Suprapubic skin (tissue), 4 donors: Measurements from ENCODE around the gene CEACAM21. TPM values are rescaled to one million over a fixed set of nuclear protein-coding genes. Genes with fewer than 3 reads are reported as not detected.

Source experiments
- DNase-seq, 2 donors: peaks; one replicate each; pipeline ENCODE4 v3.0.0-alpha.2; 2019; ENCODE audit warnings: low spot score in 2 of 2
- H3K27ac ChIP-seq: fragments of 200-600 bp; sonication (generic); one replicate; pipeline ENCODE4 v1.5.1; 2019
- H3K27me3 ChIP-seq: fragments of 200-600 bp; sonication (generic); one replicate; pipeline ENCODE4 v1.5.1; 2019
- H3K36me3 ChIP-seq: fragments of 200-600 bp; sonication (generic); one replicate; pipeline ENCODE4 v1.5.1; 2019
- H3K4me1 ChIP-seq: fragments of 200-600 bp; sonication (generic); one replicate; pipeline ENCODE4 v1.5.1; 2019
- H3K4me3 ChIP-seq: fragments of 200-600 bp; sonication (generic); one replicate; pipeline ENCODE4 v1.5.1; 2019; ENCODE audit warnings: mild to moderate bottlenecking
- H3K9me3 ChIP-seq: fragments of 200-600 bp; sonication (generic); one replicate; pipeline ENCODE4 v1.5.1; 2019
- EP300 ChIP-seq: sonication (generic); formaldehyde crosslinking; IDR thresholded peaks from one replicate; pipeline ENCODE4 v1.6.1; 2017; ENCODE audit warnings: antibody characterized with exemption
- POLR2A ChIP-seq, 2 donors: fragments of 450-650 bp; IDR thresholded peaks; one replicate each; pipeline ENCODE4 v1.6.1; 2017; ENCODE audit warnings: antibody characterized with exemption in 2 of 2, mild to moderate bottlenecking in 2 of 2, moderate library complexity in 2 of 2
- POLR2AphosphoS5 ChIP-seq, 3 donors: sonication (generic); formaldehyde crosslinking; IDR thresholded peaks; one replicate each; pipeline ENCODE4 v1.6.1; 2017; ENCODE audit warnings: antibody characterized with exemption in 3 of 3
- WGBS: methylation state at CpG from one replicate; pipeline ENCODE4 v1.1.5; 2018; 5-methylcytosine and 5-hydroxymethylcytosine counted together
- total RNA-seq, 4 donors: library from RNA; depleted of rRNA; stranded (reverse); fragments of >200 nt; gene quantifications; one replicate each; pipeline ENCODE4 v1.1.0, GENCODE V29; 2016
- TF ChIP-seq, protein P1 (sequence below), 2 donors: fragments of 200-600 bp in 1 of 2; fragments of 450-650 bp in 1 of 2; sonication (generic) in 1 of 2; IDR thresholded peaks; one replicate each; pipeline ENCODE4 v1.5.1; 2016 to 2019; ENCODE audit warnings: antibody characterized with exemption in 2 of 2, mild to moderate bottlenecking in 1 of 2, moderate library complexity in 1 of 2

Gene CEACAM21
- total RNA-seq, 4 donors from 2014 or later = 2.3 TPM; not detected in 3

DNA sequence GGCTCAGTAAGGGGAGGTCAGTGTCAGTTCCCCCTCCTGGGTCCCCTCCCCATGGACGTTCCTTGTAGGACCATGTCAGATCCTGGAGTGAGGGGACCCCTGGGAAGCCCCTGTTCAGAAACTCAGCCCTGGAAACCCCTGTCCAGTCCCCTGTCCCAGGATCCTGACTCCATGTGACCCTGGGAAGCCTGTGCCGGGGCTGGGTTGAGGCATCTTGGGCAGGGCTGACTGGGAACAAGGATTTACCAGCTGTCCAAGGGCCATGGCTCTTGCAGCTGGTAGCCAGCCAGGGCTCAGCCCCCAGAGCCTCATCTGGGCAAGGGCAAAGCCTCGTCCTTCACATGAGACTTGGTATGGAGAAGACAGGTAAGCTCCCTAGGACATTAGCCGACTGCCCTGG lies 25.8 kb downstream of the CEACAM21 start:
- no peak overlapping the region for H3K27ac ChIP-seq
- TF ChIP-seq, protein P1, sequence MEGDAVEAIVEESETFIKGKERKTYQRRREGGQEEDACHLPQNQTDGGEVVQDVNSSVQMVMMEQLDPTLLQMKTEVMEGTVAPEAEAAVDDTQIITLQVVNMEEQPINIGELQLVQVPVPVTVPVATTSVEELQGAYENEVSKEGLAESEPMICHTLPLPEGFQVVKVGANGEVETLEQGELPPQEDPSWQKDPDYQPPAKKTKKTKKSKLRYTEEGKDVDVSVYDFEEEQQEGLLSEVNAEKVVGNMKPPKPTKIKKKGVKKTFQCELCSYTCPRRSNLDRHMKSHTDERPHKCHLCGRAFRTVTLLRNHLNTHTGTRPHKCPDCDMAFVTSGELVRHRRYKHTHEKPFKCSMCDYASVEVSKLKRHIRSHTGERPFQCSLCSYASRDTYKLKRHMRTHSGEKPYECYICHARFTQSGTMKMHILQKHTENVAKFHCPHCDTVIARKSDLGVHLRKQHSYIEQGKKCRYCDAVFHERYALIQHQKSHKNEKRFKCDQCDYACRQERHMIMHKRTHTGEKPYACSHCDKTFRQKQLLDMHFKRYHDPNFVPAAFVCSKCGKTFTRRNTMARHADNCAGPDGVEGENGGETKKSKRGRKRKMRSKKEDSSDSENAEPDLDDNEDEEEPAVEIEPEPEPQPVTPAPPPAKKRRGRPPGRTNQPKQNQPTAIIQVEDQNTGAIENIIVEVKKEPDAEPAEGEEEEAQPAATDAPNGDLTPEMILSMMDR (IDR thresholded peaks at IDR 0.05) = no peak
- no peak for TF ChIP-seq POLR2A (IDR thresholded peaks at IDR 0.05)
- TF ChIP-seq POLR2AphosphoS5 (IDR thresholded peaks at IDR 0.05) = no peak
- TF ChIP-seq EP300 = no peak
- no peaks in the 10 kb centered on the region for H3K36me3 ChIP-seq
- no CpG with 5 or more reads among the region's 4 CpGs for WGBS
- H3K4me3 ChIP-seq = no peak overlapping the region
- H3K4me1 ChIP-seq = peaks cover 3% of the 10 kb centered on the region
- no peaks in the 10 kb centered on the region for H3K9me3 ChIP-seq
- H3K27me3 ChIP-seq = peaks cover 26% of the 10 kb centered on the region
- DNase-seq = no peak

DNA sequence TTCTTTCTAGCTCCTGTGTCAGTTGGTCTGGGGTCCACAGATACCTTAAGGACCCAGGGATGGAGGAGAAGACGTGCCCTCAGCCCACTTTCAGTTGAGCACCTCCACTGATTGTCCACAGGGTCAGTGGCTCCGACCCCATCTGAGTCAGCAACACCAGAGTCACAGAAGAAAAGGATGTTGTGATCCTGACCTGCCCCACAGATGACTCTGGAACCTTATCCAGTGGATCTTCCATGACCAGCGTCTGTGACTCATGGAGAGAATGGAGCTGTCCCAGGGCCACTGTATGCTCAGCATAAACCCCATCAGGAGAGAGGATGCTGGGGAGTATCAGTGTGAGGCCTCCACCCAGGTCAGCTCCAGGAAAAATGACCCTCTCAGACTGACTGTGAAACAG lies 28.9 kb downstream of the CEACAM21 start:
- TF ChIP-seq EP300 (no peak), POLR2A (IDR thresholded peaks at IDR 0.05) (no peak), POLR2AphosphoS5 (IDR thresholded peaks at IDR 0.05) (no peak)
- TF ChIP-seq, protein P1 (IDR thresholded peaks at IDR 0.05) = no peak
- no peaks in the 10 kb centered on the region for H3K9me3 ChIP-seq
- no peak for DNase-seq
- no peak overlapping the region for H3K27ac ChIP-seq
- H3K36me3 ChIP-seq = no peaks in the 10 kb centered on the region
- WGBS = 50% methylated on average over 3 of the region's 3 CpGs
- H3K4me3 ChIP-seq = no peak overlapping the region
- peaks cover 18% of the 10 kb centered on the region for H3K27me3 ChIP-seq
- H3K4me1 ChIP-seq = no peaks in the 10 kb centered on the region

DNA sequence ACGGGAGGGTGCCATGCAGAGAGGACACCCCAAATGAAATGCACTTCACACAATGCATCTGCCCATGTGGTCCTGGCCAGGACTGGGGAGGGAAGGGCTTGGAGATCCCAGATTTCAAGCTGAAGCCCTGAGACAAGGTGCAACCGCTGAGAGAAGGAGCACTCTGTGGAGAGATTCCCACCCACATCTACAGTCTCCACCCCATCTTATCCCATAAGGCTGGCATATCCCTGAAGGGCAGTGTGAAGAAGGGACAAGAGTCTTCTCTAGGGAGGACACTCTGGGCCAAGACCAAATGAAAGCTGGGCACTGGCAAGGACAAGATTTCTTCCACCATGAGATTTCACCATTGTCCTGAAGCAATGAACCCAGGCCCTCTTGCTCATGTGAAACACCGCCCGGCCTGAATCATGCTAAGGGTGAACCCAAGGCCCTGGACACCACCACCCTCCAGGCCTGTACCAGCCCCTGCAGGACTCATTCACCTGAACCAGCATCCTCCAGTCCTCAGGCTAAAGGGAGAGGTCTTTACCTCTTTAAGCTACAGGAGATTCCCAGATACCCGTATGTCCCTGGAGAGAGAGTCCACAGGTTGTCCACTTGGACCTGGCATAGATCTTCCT lies 30.4 kb downstream of the CEACAM21 start:
- H3K27me3 ChIP-seq = peaks cover 9% of the 10 kb centered on the region
- H3K36me3 ChIP-seq = no peaks in the 10 kb centered on the region
- no peak overlapping the region for H3K4me3 ChIP-seq
- 80% methylated on average over 5 of the region's 5 CpGs for WGBS
- no peak for TF ChIP-seq POLR2AphosphoS5 (IDR thresholded peaks at IDR 0.05)
- TF ChIP-seq POLR2A (IDR thresholded peaks at IDR 0.05) = no peak
- TF ChIP-seq, protein P1 (IDR thresholded peaks at IDR 0.05) = no peak
- no peak for TF ChIP-seq EP300
- H3K4me1 ChIP-seq = no peaks in the 10 kb centered on the region
- no peak for DNase-seq
- no peak overlapping the region for H3K27ac ChIP-seq
- H3K9me3 ChIP-seq = no peaks in the 10 kb centered on the region

- H3K4me1 ChIP-seq = no peaks in the 10 kb centered on the region
- H3K27ac ChIP-seq = no peak overlapping the region
- H3K27me3 ChIP-seq = peaks cover 5% of the 10 kb centered on the region
- TF ChIP-seq, protein P1 (IDR thresholded peaks at IDR 0.05) = no peak
- TF ChIP-seq POLR2AphosphoS5 (IDR thresholded peaks at IDR 0.05) (no peak), POLR2A (IDR thresholded peaks at IDR 0.05) (no peak), EP300 (no peak)
- no peaks in the 10 kb centered on the region for H3K36me3 ChIP-seq
- no peaks in the 10 kb centered on the region for H3K9me3 ChIP-seq
- 92% methylated on average over 1 of the region's 1 CpG for WGBS
- H3K4me3 ChIP-seq = no peak overlapping the region
- DNase-seq = no peak
Observed at GRCh38 chr19:41607668-41608067, 31.7 kb downstream of the CEACAM21 start.

DNA sequence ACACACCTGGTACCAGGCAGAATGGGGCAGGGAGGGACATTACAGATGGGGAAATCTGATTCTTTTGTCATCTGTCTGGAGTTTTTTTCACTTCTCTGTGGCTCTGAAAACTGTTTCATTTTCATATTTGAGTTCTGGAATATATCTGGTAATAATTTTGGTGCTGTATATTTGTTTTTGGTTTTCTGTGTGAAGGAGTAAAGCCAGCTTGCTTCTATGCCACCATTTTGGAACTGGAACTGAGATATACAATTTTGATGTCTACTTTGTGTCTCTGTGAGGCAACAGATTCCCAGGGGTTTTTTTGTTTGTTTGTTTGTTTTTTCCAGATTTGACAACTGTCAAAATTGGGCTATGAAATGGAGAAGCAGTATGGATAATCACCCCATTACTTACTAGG lies 34.8 kb downstream of the CEACAM21 start:
- TF ChIP-seq POLR2A (IDR thresholded peaks at IDR 0.05) = no peak
- TF ChIP-seq POLR2AphosphoS5 (IDR thresholded peaks at IDR 0.05) = no peak
- TF ChIP-seq, protein P1 (IDR thresholded peaks at IDR 0.05) = no peak
- TF ChIP-seq EP300 = no peak
- H3K27me3 ChIP-seq = peaks cover 19% of the 10 kb centered on the region
- H3K27ac ChIP-seq = no peak overlapping the region
- no peaks in the 10 kb centered on the region for H3K4me1 ChIP-seq
- no peaks in the 10 kb centered on the region for H3K9me3 ChIP-seq
- DNase-seq = no peak
- no peaks in the 10 kb centered on the region for H3K36me3 ChIP-seq
- H3K4me3 ChIP-seq = no peak overlapping the region
